ENCODE results near the gene MRPL24.

The MRPL24 gene

GRCh38 chr1:156692441-156692924, 48.4 kb downstream of the MRPL24 start:
- no peak for DNase-seq (ENCODE audit: low spot score)

GRCh38 chr1:156691665-156692440, 49.0 kb downstream of the MRPL24 start:
- no peak for DNase-seq (ENCODE audit: low spot score)

GRCh38 chr1:156691191-156691590, 49.7 kb downstream of the MRPL24 start:
- DNase-seq (ENCODE audit: low spot score): no peak

DNA sequence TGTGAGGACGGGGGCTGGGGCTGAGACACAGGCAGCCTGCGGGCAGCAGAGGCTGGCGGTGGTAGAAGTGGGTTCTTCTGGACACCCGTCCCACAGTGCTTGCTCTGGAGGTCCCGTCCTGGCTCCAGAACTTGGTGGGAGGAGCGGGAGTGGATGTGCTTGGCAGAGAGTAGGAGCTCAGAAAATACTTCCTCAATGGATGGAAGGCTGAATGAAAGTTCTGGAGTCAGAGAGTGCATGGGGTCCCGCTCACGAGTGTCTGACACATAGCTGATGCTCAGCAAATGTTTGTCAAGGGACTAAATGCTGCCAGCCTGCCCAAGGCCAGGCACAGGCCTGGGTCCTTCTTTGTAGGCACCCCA, 50.2 kb downstream of the MRPL24 start:
- DNase-seq (ENCODE audit: low spot score): no peak

DNA sequence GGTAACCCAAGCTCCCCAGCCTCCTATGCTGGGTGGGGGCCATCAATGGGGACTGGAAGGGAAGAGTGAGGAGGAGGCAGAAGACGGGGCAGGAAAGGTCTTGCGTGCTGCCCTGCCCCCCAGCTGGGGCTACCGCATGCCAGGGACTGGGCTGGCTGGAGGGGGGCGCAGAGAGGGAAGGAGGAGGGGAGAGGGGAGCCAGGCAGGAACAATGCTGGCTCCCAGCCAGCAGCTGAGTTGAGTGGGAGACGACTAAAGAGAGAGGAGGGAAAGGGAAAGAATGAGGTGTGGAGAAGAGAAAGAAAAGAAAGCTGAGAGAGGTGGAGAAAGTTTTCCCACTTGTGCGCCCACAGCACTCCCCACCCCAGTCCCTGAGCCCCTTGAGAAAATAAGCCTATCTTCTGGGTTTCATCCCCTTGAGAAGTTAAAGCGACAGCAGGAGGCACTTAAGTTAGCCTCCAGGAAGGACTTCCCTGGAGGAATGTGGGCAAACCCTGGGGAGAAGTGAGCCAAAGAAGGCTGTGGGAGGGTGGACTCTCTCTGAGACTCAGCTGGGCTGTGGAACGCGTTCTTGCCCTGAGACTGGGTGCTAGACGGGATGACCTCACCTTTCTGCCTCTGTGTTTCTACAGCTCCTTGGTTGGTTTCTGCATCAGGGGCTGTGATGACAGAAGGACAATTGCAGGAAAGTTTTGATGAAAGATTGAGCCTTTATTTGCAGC, 50.8 kb downstream of the MRPL24 start:
- no peak for DNase-seq (ENCODE audit: low spot score)

GRCh38 chr1:156689035-156689952, 51.6 kb downstream of the MRPL24 start:
- DNase-seq (ENCODE audit: low spot score): peak; percentile 78

All from CD4-positive, alpha-beta T cell treated with Interleukin-2 at 100 ng/mL for 4 hours (primary cell).